ENCODE measurements around the gene TRAPPC12. TPM values are rescaled to one million over a fixed set of nuclear protein-coding genes. Genes with fewer than 3 reads are reported as not detected.
"Not testable (repeated sequence)": the region's sequence is repeated elsewhere in the genome, so short reads cannot be mapped to it uniquely, and the experiment has no call there.

The TRAPPC12 gene
- total RNA-seq, 1 experiment from 2014 or later = 63.2 TPM

DNA sequence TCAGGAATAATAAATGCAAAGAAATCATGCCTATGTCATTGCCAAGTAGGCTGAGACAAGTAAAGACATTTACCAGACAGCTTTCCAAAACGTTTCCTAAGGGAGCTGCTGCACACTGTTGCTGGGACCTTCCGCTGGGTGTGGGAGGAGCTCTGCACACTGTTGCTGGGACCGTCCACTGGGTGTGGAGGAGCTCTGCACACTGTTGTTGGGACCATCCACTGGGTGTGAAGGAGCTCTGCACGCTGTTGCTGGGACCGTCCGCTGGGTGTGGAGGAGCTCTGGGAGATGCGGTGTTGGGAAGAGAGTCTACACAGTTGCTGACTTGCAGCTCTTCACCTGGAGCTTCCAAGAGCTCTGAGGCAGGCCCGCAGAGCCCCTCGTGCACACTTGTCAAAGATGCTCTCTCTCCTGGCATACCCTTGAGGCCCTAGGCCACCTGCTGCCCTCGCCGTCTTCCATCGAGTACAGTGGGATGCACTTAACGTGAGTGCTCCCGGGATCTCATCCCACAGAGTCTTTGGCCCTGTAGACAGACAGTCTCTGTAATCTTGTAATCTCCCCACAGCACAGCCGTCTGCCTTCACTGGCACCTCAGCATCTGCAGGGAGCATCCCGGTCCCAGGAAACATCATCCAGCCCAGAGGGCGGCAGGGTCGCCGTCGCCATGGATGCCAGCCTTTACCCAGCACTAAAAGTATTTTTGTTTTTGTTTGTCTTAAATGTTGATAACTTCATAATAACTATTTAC lies 51.4 kb downstream of the TRAPPC12 start:
- no peak for DNase-seq (ENCODE audit: low read depth)

- DNase-seq (ENCODE audit: low read depth) = no peak
Measured at GRCh38 chr2:3432067-3432466, 52.6 kb downstream of the TRAPPC12 start.

DNA sequence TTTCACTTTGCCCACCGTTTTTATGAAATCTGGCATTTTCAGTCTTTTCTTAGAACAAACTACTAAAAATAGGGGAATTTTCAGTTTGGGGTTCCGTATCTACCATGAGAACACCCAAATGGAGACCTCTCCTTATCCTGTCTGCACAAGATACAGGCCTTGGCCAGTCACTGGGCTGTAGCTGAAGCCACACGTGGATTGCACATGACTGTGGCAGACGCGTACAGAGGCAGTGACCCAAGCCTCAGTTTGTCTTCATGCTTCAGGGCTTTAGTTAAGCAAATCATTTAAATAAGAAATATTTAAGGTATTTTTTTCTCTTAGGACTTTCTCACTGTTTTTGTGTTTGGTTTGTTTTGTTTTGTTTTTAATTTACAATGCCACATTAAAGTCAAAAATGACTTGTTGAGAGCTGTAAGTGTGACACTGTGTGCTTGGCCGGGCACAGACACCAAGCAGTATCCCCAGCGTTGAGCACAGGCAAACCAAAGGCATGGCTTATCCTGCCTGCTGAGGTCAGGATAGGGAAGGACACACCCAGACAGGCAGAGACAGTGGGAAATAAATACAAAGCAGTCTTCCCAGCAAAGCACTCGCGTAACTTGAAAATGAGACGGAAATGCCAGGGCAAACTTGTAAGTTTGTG lies 53.3 kb downstream of the TRAPPC12 start:
- no peak for DNase-seq (ENCODE audit: low read depth)

DNA sequence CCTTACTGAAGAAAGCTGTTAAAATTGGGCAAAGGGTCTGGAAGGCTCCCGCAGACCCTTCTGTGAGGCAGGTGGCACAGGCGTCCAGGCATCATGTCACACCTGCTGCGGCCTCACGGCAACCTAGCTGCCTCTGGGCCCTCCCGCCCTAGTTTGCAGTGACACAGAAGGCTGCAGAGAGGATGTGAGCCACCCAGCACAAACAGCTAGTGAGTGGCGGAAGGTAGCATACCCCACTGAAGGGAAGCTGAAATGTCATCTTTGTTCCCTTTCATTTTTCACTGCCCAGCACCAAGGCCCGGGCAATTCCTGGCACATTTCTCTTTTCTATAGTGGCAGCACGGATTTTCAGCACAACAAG lies 53.8 kb downstream of the TRAPPC12 start:
- no peak for DNase-seq (ENCODE audit: low read depth)

- no peak for DNase-seq (ENCODE audit: low read depth)
Measured at GRCh38 chr2:3433776-3434400, 54.4 kb downstream of the TRAPPC12 start.

GRCh38 chr2:3434654-3435053 lies 55.2 kb downstream of the TRAPPC12 start:
- no peak for DNase-seq (ENCODE audit: low read depth)

DNA sequence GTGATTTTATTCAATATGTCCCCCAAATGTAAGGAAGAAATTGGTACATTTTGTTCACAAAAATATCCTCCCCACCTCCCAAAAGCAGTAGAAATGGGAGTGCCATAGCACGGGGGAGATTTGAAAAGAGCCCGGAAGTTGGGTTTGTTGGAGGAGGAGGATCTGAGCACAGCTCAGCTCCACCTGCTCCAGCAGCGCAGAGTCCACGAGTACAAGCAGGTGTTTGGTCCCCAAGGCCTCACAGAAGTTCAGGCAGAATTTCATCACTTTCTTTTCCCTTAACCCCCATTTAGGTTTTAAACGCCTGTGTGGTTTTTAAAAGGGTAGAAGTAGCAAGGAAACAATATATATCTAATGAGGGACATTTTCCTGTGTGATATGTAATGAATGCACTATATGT lies 56.0 kb downstream of the TRAPPC12 start:
- DNase-seq (ENCODE audit: low read depth) = no peak

DNA sequence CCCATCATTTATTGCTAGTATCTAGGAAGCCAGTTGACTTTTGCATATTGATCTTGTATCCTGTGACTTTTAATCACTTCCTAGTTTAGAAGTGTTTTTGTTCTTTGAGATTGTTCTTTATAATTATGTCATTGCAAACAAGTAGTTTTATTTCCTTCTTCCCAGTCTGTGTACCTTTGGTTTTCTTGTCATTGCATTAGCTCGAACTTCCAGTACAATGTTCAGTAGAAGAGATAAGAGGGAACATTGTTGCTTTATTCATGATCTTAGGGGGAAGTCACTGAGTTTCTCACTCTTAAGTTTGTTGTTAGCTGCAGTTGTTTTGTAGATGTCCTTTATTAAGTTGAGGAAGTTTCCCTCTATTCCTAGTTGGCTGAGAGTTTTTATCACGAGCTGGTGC lies 61.0 kb downstream of the TRAPPC12 start:
- no peak for DNase-seq (ENCODE audit: low read depth)

DNA sequence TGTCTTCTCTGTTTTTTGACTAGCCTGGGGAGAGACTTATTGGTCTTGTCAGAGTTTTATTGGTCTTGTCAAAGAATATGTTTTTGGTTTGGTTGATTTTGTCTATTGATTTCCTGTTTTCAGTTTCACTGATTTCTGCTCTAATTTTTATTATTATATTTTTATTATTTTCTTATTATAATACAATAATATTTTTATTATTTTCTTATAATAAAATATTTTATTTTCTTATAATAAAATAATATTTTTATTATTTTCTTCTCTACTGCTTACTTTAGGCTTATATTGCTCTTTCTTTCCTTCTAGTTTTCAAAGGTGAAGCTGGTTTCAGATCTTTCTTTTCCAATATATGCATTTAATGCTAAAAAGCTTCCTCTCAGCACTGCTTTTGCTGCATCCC lies 62.0 kb downstream of the TRAPPC12 start:
- DNase-seq (ENCODE audit: low read depth) = no peak

GRCh38 chr2:3442185-3442584 lies 62.7 kb downstream of the TRAPPC12 start:
- DNase-seq (ENCODE audit: low read depth) = no peak

GRCh38 chr2:3443083-3443482 lies 63.6 kb downstream of the TRAPPC12 start:
- DNase-seq (ENCODE audit: low read depth) = no peak

DNA sequence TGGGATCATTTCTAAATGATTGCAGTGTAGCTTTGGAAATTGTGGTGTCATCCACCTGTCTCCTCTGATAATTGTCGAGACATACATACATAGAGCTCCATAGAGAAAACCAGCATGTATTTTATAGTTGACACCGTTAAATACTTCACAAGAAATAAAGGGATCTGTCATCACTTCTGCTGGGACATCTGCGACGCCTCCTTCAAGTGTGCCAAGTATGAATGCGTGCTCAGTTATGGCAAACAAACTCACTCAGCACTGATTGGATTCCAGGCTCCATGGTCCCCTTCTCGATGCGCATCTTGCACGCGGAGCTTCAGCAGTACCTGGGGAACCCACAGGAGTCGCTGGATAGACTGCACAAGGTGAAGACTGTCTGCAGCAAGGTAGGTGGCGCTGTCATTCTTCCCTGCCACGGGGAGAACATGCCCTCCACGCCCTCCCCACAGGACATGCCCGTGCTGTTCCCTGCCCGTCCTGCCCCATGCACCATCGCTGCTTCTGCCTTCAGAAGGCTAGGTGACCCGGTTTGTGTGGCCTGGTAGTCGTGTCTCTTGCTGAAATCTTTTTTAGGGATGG lies 64.1 kb downstream of the TRAPPC12 start:
- no peak for DNase-seq (ENCODE audit: low read depth)

GRCh38 chr2:3445891-3446290 lies 66.4 kb downstream of the TRAPPC12 start:
- DNase-seq (ENCODE audit: low read depth) = no peak

DNA sequence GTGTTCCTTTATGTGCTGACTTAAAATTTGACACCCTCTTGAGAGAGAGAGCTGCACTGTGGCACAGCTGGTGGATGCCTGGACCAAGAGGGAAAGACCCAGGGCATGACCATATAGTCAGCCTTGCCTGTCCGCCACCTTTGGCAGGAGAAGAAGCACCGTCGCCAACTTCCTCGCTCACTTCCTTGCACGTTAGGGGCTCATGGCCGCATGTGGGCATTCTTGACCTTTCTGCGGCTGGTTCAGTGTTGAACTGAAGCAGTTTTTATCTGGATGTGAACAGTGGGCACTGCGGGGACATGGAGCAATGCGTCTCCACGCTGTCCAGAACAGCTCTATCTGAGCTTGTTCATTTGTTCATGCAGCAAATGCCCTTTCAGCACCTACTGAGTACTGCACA lies 66.9 kb downstream of the TRAPPC12 start:
- no peak for DNase-seq (ENCODE audit: low read depth)

- DNase-seq (ENCODE audit: low read depth) = not testable (repeated sequence)
Measured at GRCh38 chr2:3447186-3447585, 67.7 kb downstream of the TRAPPC12 start.

- DNase-seq (ENCODE audit: low read depth) = no peak
Measured at GRCh38 chr2:3447789-3448317, 68.4 kb downstream of the TRAPPC12 start.

DNA sequence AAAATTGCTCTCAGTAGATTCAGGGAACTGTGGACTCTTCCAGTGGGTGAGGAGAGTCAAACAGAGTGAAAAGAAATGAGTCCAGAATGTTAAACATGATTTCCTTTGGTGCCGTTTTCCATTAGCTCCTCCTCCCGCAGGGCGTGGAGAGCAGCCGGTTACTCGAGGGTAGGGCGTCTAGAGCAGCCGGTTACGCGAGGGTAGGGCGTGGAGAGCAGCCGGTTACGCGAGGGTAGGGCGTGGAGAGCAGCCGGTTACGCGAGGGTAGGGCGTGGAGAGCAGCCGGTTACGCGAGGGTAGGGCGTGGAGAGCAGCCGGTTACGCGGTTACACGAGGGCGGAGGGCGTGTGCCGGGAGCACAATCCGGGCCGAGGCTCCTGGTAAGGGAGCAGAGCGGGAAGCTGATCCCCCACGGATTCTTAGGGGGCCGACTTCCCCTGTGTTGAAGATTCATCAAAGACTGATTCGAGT lies 69.0 kb downstream of the TRAPPC12 start:
- not testable (repeated sequence) for DNase-seq (ENCODE audit: low read depth)

GRCh38 chr2:3449086-3449485 lies 69.6 kb downstream of the TRAPPC12 start:
- no peak for DNase-seq (ENCODE audit: low read depth)

GRCh38 chr2:3449936-3450335 lies 70.4 kb downstream of the TRAPPC12 start:
- DNase-seq (ENCODE audit: low read depth) = no peak

DNA sequence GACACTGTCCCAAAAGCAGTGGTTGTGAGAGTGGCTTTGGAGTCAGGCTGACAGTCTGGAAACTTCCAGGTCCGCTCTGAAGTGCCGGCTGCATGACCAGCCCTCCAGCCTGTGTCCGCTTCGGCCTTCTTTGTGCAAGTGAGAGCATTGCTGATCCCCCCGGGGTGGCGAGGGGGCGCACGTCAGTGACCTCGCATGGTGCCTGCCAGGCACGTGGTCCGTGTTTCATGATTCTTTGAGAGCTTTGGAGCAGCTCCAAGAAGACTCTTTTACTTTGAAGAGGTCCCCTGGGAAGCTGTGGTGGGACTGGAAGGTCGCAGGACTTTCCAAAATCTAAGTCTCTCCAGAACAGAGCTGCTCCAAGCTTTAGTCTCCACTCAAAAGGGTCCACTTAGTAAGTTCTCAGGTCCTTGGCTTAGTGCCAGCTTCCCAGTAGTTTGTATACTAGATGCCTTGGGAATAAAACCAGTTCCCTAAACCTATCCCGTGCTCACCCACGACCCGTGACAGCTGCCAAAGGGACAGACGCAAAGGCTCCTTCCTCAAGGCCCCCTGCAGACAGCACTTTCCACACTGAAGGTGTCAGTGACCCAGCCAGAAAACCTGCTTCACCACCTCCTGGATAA lies 71.0 kb downstream of the TRAPPC12 start:
- no peak for DNase-seq (ENCODE audit: low read depth)

DNA sequence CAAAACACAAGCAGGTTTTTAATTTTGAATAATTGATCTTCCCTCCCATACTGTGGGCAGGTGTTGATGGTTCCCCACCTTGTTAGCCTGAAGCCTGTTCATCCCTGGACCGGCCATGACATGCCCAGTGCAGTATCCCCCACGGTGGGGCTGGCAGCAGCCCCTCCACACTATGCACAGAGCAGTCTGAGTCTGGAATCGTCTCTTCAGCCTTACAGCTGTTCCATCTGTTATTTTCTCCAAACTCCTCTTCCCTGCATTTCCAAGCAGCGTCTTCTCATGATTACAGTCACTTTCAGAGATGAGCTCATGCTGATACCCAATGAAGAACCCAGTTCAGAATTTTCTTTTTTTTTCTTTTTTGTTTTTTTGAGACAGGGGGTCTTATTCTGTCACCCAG lies 71.7 kb downstream of the TRAPPC12 start:
- no peak for DNase-seq (ENCODE audit: low read depth)
